HEK293 (cell line): Measurements from ENCODE around the gene CTF1.
A peak's percentile ranks its signal among the peaks of the same experiment; 100 is the strongest.

Experiments used
- EGR2 ChIP-seq: fragments of 450-650 bp; formaldehyde crosslinking; IDR thresholded peaks from 2 replicates; pipeline ENCODE4 v1.5.1; 2016; ENCODE audit warnings: low read depth, missing biosample characterization, missing genetic modification characterization
- HOXD13 ChIP-seq: sonication (generic); formaldehyde crosslinking; IDR thresholded peaks from 2 replicates; pipeline ENCODE4 v1.8.0; 2022; ENCODE audit warnings: missing genetic modification reagents, borderline replicate concordance
- PATZ1 ChIP-seq: fragments of 450-650 bp; formaldehyde crosslinking; IDR thresholded peaks from 2 replicates; pipeline ENCODE4 v1.5.1; 2016; ENCODE audit warnings: missing biosample characterization, missing genetic modification characterization
- SALL2 ChIP-seq: fragments of 450-650 bp; formaldehyde crosslinking; IDR thresholded peaks from 2 replicates; pipeline ENCODE4 v1.5.0; 2017; ENCODE audit warnings: missing biosample characterization, mild to moderate bottlenecking, missing genetic modification characterization, borderline replicate concordance
- SETDB1 ChIP-seq: IDR thresholded peaks from one replicate; pipeline ENCODE4 v1.6.1; 2017; ENCODE audit warnings: mild to moderate bottlenecking, low read length, moderate library complexity, mixed read lengths; ENCODE audit not compliant: insufficient read length
- TRIM28 ChIP-seq: IDR thresholded peaks from 2 replicates; pipeline ENCODE4 v1.6.1; 2011; ENCODE audit warnings: low read length, control low read depth, borderline replicate concordance
- ZBTB17 ChIP-seq: fragments of 450-650 bp; formaldehyde crosslinking; IDR thresholded peaks from 2 replicates; pipeline ENCODE4 v1.5.1; 2016; ENCODE audit warnings: missing biosample characterization, missing genetic modification characterization
- ZBTB26 ChIP-seq: fragments of 450-650 bp; formaldehyde crosslinking; optimal IDR thresholded peaks from 2 replicates; pipeline ENCODE3; 2016; ENCODE audit warnings: missing biosample characterization, mild to moderate bottlenecking, missing genetic modification characterization
- ZBTB8A ChIP-seq: fragments of 450-650 bp; formaldehyde crosslinking; IDR thresholded peaks from 2 replicates; pipeline ENCODE4 v1.5.1; 2016; ENCODE audit warnings: missing biosample characterization, missing genetic modification characterization
- ZEB2 ChIP-seq: fragments of 450-650 bp; formaldehyde crosslinking; IDR thresholded peaks from 2 replicates; pipeline ENCODE4 v1.5.1; 2016; ENCODE audit warnings: missing biosample characterization, missing genetic modification characterization
- ZFP69B ChIP-seq: fragments of 450-650 bp; formaldehyde crosslinking; IDR thresholded peaks from 2 replicates; pipeline ENCODE4 v1.5.1; 2016; ENCODE audit warnings: missing biosample characterization, missing genetic modification characterization
- ZNF19 ChIP-seq: fragments of 450-650 bp; formaldehyde crosslinking; IDR thresholded peaks from 2 replicates; pipeline ENCODE4; 2016; ENCODE audit warnings: missing biosample characterization, missing genetic modification characterization, low read depth
- ZNF202 ChIP-seq: fragments of 450-650 bp; formaldehyde crosslinking; IDR thresholded peaks from 2 replicates; pipeline ENCODE4 v1.5.1; 2016; ENCODE audit warnings: missing biosample characterization, missing genetic modification characterization, borderline replicate concordance
- ZNF239 ChIP-seq: fragments of 450-650 bp; formaldehyde crosslinking; IDR thresholded peaks from 2 replicates; pipeline ENCODE4 v1.5.1; 2016; ENCODE audit warnings: missing biosample characterization, missing genetic modification characterization
- ZNF37A ChIP-seq: fragments of 450-650 bp; IDR thresholded peaks from 2 replicates; pipeline ENCODE4 v1.5.1; 2018; ENCODE audit warnings: missing biosample characterization, missing genetic modification characterization
- ZNF560 ChIP-seq: fragments of 450-650 bp; formaldehyde crosslinking; IDR thresholded peaks from 2 replicates; pipeline ENCODE4 v1.5.1; 2017; ENCODE audit warnings: missing biosample characterization, missing genetic modification characterization, borderline replicate concordance
- ZNF621 ChIP-seq: fragments of 450-650 bp; formaldehyde crosslinking; IDR thresholded peaks from 2 replicates; pipeline ENCODE4 v1.5.1; 2017; ENCODE audit warnings: missing biosample characterization, missing genetic modification characterization
- ZNF629 ChIP-seq: fragments of 450-650 bp; formaldehyde crosslinking; IDR thresholded peaks from 2 replicates; pipeline ENCODE4 v1.5.1; 2017; ENCODE audit warnings: missing biosample characterization, missing genetic modification characterization
- ZNF707 ChIP-seq: fragments of 450-650 bp; formaldehyde crosslinking; IDR thresholded peaks from 2 replicates; pipeline ENCODE4 v1.5.1; 2016; ENCODE audit warnings: missing biosample characterization, missing genetic modification characterization
- ZNF785 ChIP-seq: fragments of 450-650 bp; formaldehyde crosslinking; IDR thresholded peaks from 2 replicates; pipeline ENCODE4 v1.5.1; 2016; ENCODE audit warnings: missing biosample characterization, missing genetic modification characterization
- TF ChIP-seq, protein P1 (sequence below): fragments of 450-650 bp; formaldehyde crosslinking; IDR thresholded peaks from 2 replicates; pipeline ENCODE4 v1.5.1; 2017; ENCODE audit warnings: missing biosample characterization, missing genetic modification characterization
- TF ChIP-seq, protein P2 (sequence below): fragments of 450-650 bp; formaldehyde crosslinking; IDR thresholded peaks from 2 replicates; pipeline ENCODE4 v1.5.1; 2016; ENCODE audit warnings: missing biosample characterization, missing genetic modification characterization
- TF ChIP-seq, protein P3 (sequence below): fragments of 450-650 bp; formaldehyde crosslinking; IDR thresholded peaks from 2 replicates; pipeline ENCODE4 v1.5.1; 2016; ENCODE audit warnings: missing biosample characterization, missing genetic modification characterization
- TF ChIP-seq, protein P4 (sequence below): fragments of 450-650 bp; formaldehyde crosslinking; IDR thresholded peaks from 2 replicates; pipeline ENCODE4 v1.5.1; 2016; ENCODE audit warnings: missing biosample characterization, missing genetic modification characterization
- TF ChIP-seq, protein P5 (sequence below): fragments of 450-650 bp; formaldehyde crosslinking; IDR thresholded peaks from 2 replicates; pipeline ENCODE4 v1.5.1; 2016; ENCODE audit warnings: missing biosample characterization, missing genetic modification characterization

CTF1 gene

GRCh38 chr16:30902029-30902972 lies 5.9 kb downstream of the CTF1 start (continued):
- no peak for TF ChIP-seq ZNF239 (tag by site-specific recombination)
- no peak for TF ChIP-seq ZBTB8A (tag by site-specific recombination)
- peak; percentile 77; the same call in 1 of the 2 replicates for TF ChIP-seq TRIM28
- TF ChIP-seq ZNF202 (tag by site-specific recombination): no peak
- TF ChIP-seq HOXD13 (CRISPR knock-in tag): no peak
- 0 out of 2 replicates have a peak, but pooled peaks have one; percentile 22 for TF ChIP-seq ZEB2 (tag by site-specific recombination)
- TF ChIP-seq ZNF621: no peak
- TF ChIP-seq, protein P1, sequence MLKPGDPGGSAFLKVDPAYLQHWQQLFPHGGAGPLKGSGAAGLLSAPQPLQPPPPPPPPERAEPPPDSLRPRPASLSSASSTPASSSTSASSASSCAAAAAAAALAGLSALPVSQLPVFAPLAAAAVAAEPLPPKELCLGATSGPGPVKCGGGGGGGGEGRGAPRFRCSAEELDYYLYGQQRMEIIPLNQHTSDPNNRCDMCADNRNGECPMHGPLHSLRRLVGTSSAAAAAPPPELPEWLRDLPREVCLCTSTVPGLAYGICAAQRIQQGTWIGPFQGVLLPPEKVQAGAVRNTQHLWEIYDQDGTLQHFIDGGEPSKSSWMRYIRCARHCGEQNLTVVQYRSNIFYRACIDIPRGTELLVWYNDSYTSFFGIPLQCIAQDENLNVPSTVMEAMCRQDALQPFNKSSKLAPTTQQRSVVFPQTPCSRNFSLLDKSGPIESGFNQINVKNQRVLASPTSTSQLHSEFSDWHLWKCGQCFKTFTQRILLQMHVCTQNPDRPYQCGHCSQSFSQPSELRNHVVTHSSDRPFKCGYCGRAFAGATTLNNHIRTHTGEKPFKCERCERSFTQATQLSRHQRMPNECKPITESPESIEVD (tag by site-specific recombination): no peak
- TF ChIP-seq ZNF560 (tag by site-specific recombination): no peak
- TF ChIP-seq ZNF37A (tag by site-specific recombination): no peak
- TF ChIP-seq ZNF707 (tag by site-specific recombination): no peak
- TF ChIP-seq SALL2 (tag by site-specific recombination): no peak
- peak; percentile 29 for TF ChIP-seq ZBTB17 (tag by site-specific recombination)
- TF ChIP-seq, protein P2, sequence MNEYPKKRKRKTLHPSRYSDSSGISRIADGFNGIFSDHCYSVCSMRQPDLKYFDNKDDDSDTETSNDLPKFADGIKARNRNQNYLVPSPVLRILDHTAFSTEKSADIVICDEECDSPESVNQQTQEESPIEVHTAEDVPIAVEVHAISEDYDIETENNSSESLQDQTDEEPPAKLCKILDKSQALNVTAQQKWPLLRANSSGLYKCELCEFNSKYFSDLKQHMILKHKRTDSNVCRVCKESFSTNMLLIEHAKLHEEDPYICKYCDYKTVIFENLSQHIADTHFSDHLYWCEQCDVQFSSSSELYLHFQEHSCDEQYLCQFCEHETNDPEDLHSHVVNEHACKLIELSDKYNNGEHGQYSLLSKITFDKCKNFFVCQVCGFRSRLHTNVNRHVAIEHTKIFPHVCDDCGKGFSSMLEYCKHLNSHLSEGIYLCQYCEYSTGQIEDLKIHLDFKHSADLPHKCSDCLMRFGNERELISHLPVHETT (tag by site-specific recombination): no peak
- no peak for TF ChIP-seq ZNF19 (tag by site-specific recombination)
- peak; percentile 64 for TF ChIP-seq PATZ1
- TF ChIP-seq, protein P3, sequence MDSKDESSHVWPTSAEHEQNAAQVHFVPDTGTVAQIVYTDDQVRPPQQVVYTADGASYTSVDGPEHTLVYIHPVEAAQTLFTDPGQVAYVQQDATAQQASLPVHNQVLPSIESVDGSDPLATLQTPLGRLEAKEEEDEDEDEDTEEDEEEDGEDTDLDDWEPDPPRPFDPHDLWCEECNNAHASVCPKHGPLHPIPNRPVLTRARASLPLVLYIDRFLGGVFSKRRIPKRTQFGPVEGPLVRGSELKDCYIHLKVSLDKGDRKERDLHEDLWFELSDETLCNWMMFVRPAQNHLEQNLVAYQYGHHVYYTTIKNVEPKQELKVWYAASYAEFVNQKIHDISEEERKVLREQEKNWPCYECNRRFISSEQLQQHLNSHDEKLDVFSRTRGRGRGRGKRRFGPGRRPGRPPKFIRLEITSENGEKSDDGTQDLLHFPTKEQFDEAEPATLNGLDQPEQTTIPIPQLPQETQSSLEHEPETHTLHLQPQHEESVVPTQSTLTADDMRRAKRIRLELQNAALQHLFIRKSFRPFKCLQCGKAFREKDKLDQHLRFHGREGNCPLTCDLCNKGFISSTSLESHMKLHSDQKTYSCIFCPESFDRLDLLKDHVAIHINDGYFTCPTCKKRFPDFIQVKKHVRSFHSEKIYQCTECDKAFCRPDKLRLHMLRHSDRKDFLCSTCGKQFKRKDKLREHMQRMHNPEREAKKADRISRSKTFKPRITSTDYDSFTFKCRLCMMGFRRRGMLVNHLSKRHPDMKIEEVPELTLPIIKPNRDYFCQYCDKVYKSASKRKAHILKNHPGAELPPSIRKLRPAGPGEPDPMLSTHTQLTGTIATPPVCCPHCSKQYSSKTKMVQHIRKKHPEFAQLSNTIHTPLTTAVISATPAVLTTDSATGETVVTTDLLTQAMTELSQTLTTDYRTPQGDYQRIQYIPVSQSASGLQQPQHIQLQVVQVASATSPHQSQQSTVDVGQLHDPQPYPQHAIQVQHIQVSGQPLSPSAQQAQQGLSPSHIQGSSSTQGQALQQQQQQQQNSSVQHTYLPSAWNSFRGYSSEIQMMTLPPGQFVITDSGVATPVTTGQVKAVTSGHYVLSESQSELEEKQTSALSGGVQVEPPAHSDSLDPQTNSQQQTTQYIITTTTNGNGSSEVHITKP: 0 out of 2 replicates have a peak, but pooled peaks have one; percentile 12
- no peak for TF ChIP-seq ZFP69B (tag by site-specific recombination)
- TF ChIP-seq SETDB1: no peak
- TF ChIP-seq, protein P4, sequence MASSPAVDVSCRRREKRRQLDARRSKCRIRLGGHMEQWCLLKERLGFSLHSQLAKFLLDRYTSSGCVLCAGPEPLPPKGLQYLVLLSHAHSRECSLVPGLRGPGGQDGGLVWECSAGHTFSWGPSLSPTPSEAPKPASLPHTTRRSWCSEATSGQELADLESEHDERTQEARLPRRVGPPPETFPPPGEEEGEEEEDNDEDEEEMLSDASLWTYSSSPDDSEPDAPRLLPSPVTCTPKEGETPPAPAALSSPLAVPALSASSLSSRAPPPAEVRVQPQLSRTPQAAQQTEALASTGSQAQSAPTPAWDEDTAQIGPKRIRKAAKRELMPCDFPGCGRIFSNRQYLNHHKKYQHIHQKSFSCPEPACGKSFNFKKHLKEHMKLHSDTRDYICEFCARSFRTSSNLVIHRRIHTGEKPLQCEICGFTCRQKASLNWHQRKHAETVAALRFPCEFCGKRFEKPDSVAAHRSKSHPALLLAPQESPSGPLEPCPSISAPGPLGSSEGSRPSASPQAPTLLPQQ (tag by site-specific recombination): peak; percentile 24; the same call in 1 of the 2 replicates
- TF ChIP-seq ZBTB26: peak; percentile 51
- no peak for TF ChIP-seq ZNF785 (tag by site-specific recombination)
- TF ChIP-seq EGR2 (tag by site-specific recombination): no peak
- TF ChIP-seq ZNF629 (tag by site-specific recombination): no peak
- TF ChIP-seq, protein P5, sequence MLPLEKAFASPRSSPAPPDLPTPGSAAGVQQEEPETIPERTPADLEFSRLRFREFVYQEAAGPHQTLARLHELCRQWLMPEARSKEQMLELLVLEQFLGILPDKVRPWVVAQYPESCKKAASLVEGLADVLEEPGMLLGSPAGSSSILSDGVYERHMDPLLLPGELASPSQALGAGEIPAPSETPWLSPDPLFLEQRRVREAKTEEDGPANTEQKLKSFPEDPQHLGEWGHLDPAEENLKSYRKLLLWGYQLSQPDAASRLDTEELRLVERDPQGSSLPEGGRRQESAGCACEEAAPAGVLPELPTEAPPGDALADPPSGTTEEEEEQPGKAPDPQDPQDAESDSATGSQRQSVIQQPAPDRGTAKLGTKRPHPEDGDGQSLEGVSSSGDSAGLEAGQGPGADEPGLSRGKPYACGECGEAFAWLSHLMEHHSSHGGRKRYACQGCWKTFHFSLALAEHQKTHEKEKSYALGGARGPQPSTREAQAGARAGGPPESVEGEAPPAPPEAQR (tag by site-specific recombination): no peak
